ENCODE results near the gene VMP1.

- TF ChIP-seq, protein P1, sequence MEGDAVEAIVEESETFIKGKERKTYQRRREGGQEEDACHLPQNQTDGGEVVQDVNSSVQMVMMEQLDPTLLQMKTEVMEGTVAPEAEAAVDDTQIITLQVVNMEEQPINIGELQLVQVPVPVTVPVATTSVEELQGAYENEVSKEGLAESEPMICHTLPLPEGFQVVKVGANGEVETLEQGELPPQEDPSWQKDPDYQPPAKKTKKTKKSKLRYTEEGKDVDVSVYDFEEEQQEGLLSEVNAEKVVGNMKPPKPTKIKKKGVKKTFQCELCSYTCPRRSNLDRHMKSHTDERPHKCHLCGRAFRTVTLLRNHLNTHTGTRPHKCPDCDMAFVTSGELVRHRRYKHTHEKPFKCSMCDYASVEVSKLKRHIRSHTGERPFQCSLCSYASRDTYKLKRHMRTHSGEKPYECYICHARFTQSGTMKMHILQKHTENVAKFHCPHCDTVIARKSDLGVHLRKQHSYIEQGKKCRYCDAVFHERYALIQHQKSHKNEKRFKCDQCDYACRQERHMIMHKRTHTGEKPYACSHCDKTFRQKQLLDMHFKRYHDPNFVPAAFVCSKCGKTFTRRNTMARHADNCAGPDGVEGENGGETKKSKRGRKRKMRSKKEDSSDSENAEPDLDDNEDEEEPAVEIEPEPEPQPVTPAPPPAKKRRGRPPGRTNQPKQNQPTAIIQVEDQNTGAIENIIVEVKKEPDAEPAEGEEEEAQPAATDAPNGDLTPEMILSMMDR (IDR thresholded peaks at IDR 0.05), result no peak
- TF ChIP-seq ZNF121 (CRISPR knock-in tag; IDR thresholded peaks at IDR 0.05), result no peak
- TF ChIP-seq TCF7 (CRISPR knock-in tag; IDR thresholded peaks at IDR 0.05; ENCODE audit: low read depth), result no peak
- TF ChIP-seq GABPB1 (CRISPR knock-in tag; IDR thresholded peaks at IDR 0.05), result no peak
- no peak for TF ChIP-seq ATF1 (CRISPR knock-in tag; IDR thresholded peaks at IDR 0.05)
These were observed 72.1 kb downstream of the VMP1 start for GRCh38 chr17:59779521-59779920.

Measured in WTC11 (cell line).